Colon (tissue), 2 donors: Measurements from ENCODE around the gene ZBED5.

ENCODE experiments used
- FAIRE-seq: peaks from 2 replicates; lab custom pipeline; 2012; peaks lifted over from hg19 to GRCh38; lab: Jason Lieb, UNC
- donor health status: control.
- donor health status: control.

Gene ZBED5

GRCh38 chr11:10878408-10879214 is 20.8 kb upstream of the ZBED5 start:
- FAIRE-seq: no peak

DNA sequence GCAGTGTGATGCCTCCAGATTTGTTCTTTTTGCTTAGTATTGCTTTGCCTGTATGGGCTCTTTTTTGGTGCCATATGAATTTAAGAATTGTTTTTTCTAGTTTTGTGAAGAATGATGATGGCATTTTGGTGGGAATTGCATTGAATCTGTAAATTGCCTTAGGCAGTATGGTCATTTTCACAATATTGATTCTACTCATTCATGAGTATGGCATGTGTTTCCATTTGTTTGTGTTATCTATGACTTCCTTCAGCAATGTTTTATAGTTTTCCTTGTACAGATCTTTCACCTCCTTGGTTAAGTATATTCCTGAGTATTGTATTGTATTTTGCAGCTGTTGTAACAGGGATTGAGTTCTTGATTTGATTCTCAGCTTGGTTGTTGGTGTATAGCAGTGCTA is 18.3 kb upstream of the ZBED5 start:
- no peak for FAIRE-seq

GRCh38 chr11:10875430-10876021 is 17.7 kb upstream of the ZBED5 start:
- no peak for FAIRE-seq

DNA sequence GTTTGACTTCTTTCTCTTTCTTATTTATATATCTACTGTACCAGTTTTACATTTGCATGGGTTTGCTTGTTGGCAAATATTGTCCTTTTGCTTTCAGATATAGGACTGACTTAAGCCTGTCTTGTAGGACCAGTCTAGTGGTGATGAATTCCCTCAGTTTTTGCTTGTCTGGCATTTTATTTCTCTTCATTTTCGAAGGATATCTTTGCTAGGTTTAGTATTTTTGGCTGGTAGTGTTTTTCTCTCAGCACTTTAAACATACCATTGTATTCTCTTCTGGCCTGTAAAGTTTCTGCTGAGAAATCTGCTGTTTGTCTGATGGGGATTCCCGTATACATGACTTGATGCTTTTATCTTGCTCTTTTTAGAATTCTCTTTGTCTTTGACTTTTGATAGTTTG is 14.2 kb upstream of the ZBED5 start:
- no peak for FAIRE-seq

DNA sequence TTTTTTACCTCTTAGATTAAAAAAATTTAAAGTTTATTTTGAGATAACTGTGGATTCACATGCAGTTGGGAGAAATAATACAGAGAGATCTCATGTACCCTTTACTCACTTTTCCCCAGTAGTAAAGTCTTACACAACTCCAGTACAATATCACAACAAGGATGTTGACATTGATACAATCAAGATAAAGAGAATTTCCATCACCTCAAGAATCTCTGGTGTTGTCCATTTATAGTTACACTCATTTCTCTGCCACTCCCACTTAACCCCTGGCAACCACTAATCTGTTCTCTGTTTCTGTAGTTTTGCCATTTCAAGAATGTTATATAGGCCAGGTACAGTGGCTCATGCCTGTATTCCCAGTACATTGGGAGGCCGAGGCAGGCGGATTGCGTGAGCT is 10.5 kb upstream of the ZBED5 start:
- no peak for FAIRE-seq

DNA sequence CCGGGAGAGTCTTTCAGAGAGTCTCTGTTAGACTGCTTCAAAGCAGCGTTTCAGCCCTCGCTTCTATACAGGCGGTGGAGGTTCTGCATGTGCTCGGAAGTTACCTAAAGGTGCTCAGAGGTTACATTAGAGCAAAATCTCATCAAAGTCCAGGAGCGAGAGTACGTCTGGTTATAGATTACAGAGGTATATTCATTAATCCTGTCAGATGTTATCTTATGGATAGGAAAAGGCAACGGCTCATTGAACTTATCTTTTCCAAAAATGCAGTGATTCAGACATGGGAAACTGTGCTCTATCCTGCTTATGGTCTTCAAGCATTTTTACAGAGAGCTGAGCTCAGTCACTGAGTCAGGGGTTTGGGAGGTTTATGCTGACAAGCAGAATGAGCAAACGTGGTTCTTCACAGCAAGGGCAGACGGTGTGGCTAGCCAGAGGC is 9.1 kb upstream of the ZBED5 start:
- no peak for FAIRE-seq

- FAIRE-seq: no peak
Measured at GRCh38 chr11:10865837-10866270, 8.0 kb upstream of the ZBED5 start.

- no peak for FAIRE-seq
Measured at GRCh38 chr11:10864688-10865087, 6.8 kb upstream of the ZBED5 start.

DNA sequence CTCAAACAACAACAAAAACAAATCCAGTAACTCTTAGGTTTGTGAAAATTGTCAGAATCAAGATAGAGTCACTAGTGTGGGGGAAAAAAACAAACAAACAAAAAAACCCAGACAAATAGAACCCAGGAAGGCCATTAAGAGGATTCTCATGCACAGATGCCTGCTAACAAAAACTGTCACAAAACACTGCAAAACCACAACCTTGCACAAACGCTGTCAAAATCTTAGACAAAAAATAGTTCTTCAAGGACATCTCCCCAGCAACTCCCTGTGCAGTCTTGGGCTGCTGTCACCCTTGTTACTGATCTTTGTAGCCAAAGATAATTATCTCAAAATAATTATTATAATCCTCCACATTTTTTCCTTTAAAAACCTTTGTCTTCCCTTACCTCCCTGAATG is 4.6 kb upstream of the ZBED5 start:
- no peak for FAIRE-seq

GRCh38 chr11:10861799-10862198 is 3.9 kb upstream of the ZBED5 start:
- no peak for FAIRE-seq

DNA sequence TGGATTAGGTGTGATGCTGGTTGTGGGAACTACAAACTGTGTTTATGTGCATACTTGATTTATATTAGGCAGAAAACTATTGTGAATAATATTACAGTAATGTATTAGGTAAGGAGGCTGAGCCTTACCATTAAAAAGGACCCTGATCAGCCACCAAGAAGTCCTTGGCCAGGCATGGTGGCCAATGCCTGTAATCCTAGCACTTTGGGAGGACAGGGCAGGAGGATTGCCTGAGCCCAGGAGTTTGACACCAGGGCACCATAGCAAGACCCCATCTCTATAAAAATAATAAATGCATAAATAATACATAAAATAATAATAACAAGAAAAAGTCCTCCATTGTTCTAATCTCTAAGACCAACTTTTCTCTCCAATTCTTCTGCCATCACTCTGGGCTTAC is 3.2 kb upstream of the ZBED5 start:
- no peak for FAIRE-seq

DNA sequence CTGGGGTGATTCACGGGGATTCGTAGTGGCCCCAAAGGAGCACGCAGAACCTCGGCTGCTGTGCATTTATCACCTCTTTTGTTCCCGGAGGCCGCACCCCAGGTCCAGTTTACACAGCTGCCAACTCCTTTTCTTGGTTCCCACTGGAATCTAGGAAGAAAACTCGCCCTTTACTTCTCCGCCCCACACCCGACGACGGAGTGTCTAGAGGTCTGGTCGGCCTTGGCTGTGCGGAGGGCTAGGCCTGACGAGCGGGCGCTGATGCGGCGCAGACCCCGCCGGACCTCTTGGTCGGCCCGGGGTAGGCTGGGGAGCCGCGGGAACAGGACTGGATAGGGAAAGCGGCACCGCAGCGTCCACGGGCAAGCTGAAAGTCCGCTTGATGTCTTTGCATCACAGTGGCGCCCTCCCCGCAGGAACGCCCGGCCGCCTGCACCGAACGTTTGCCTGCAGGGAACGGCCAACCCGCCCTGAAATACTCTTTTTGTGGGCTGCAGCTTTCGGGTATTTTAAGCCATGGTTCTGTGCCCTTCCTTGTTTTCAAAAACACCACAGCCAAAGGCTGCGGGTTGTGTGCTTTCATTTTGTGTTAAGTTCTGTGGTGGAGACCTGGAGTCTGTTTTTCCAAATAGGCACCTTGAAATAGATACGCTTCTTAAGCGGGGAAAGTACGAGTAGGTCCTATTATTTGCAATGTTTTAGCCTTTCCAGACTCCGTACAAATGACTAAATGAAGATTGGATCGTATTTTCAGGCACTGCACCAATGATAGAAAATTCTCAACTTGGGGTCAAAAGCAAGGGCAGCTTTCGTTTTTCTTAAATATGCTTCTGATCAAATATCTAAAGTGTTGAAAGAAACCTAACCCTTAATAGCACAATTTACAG is 829 bp upstream of the ZBED5 start:
- FAIRE-seq: no peak

- FAIRE-seq: no peak
Measured at GRCh38 chr11:10857459-10857708, 469 bp downstream of the ZBED5 start.

GRCh38 chr11:10856689-10857458 is 979 bp downstream of the ZBED5 start:
- no peak for FAIRE-seq

- FAIRE-seq: no peak
Measured at GRCh38 chr11:10855295-10855694, 2.6 kb downstream of the ZBED5 start.

GRCh38 chr11:10847960-10848860 is 9.6 kb downstream of the ZBED5 start:
- no peak for FAIRE-seq

- no peak for FAIRE-seq
Measured at GRCh38 chr11:10846660-10847059, 11.2 kb downstream of the ZBED5 start.

DNA sequence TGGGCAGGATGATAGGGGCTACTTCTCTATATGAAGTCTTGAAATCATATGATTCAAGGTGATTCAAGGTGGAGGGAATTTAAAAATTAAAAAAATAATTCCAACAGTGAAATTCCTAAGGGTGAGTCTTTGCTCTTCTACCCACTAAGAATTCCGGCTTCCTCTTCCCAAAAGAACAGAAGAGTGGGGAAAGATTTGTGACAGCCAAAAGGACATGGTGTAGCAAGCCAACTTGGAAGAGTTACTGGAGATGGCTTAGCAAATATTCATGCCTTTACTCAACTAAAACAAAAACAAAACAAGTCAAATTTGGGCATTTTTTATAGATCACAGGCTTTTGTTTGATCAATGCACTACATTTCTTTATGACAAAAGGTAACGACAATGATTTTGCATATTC is 12.3 kb downstream of the ZBED5 start:
- no peak for FAIRE-seq

- FAIRE-seq: no peak
Measured at GRCh38 chr11:10844796-10845195, 13.1 kb downstream of the ZBED5 start.

DNA sequence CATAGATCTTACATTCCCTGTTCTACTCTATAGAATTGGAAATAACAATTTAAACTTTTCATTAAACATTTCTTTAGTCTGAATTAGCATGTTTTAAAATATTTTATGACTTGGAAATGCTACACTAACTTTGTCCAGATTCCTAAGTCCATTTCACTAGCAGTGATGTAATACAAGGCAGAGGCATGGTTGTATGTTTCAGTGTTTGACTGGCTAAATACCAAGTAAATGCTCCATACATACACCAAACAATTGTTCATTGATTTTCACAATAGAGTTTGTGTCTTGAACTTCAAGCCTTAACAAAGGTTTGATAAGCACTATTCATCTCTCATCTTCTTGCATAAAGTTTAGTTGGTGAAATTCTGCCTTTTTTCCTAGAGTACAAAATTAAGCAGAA is 13.5 kb downstream of the ZBED5 start:
- no peak for FAIRE-seq

DNA sequence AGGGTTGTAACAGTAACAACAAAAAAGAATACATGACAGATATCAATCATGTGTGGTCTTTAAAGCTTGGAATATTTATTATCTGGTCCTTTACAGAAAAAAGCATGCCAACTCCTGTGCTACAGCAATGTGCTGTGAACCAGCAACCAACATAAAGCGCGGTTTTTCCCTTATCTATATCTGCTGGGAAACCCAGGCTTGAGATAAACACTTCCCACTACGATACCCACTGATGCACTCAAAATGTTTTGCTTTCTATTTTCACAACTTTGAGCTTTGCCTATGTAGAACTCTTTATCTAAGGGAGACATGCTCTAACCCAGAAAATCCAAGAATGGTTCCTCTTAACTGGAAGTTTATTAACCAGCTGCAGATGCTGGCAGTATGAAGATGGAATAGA is 19.0 kb downstream of the ZBED5 start:
- FAIRE-seq: no peak
